Measurements from ENCODE around the gene CCDC187.
"Not testable (repeated sequence)": the region's sequence is repeated elsewhere in the genome, so short reads cannot be mapped to it uniquely, and the experiment has no call there.

Gene CCDC187

GRCh38 chr9:136283291-136284235 is 20.3 kb downstream of the CCDC187 start:
- FAIRE-seq = no peak

- no peak for FAIRE-seq
Observed at GRCh38 chr9:136282272-136282861, 21.5 kb downstream of the CCDC187 start.

GRCh38 chr9:136281421-136282271 is 22.2 kb downstream of the CCDC187 start:
- FAIRE-seq = no peak

GRCh38 chr9:136280535-136281315 is 23.2 kb downstream of the CCDC187 start:
- FAIRE-seq = no peak

- FAIRE-seq = no peak
Observed at GRCh38 chr9:136279471-136279870, 24.4 kb downstream of the CCDC187 start.

- no peak for FAIRE-seq
Observed at GRCh38 chr9:136278894-136279293, 25.0 kb downstream of the CCDC187 start.

- FAIRE-seq = no peak
Observed at GRCh38 chr9:136278221-136278620, 25.7 kb downstream of the CCDC187 start.

GRCh38 chr9:136277746-136278145 is 26.1 kb downstream of the CCDC187 start:
- no peak for FAIRE-seq

GRCh38 chr9:136276716-136277115 is 27.2 kb downstream of the CCDC187 start:
- FAIRE-seq = no peak

- no peak for FAIRE-seq
Observed at GRCh38 chr9:136275655-136276429, 28.1 kb downstream of the CCDC187 start.

- FAIRE-seq = no peak
Observed at GRCh38 chr9:136274786-136275654, 28.9 kb downstream of the CCDC187 start.

- FAIRE-seq = no peak
Observed at GRCh38 chr9:136273921-136274785, 29.7 kb downstream of the CCDC187 start.

GRCh38 chr9:136273244-136273865 is 30.5 kb downstream of the CCDC187 start:
- FAIRE-seq = no peak

GRCh38 chr9:136270173-136270705 is 33.7 kb downstream of the CCDC187 start:
- FAIRE-seq = no peak

GRCh38 chr9:136268735-136269134 is 35.2 kb downstream of the CCDC187 start:
- no peak for FAIRE-seq

- FAIRE-seq = no peak
Observed at GRCh38 chr9:136268318-136268717, 35.6 kb downstream of the CCDC187 start.

GRCh38 chr9:136267261-136268111 is 36.4 kb downstream of the CCDC187 start:
- no peak for FAIRE-seq

- FAIRE-seq = not testable (repeated sequence)
Observed at GRCh38 chr9:136266641-136267040, 37.3 kb downstream of the CCDC187 start.
